BLaER1 (cell line): ENCODE measurements around the gene PARP11.
A peak's percentile ranks its signal among the peaks of the same experiment; 100 is the strongest.

Source experiments
- H3K27ac ChIP-seq: shearing (Covaris generic); formaldehyde crosslinking; 2 replicates; pipeline ENCODE4 v1.8.1; 2022
- H3K27me3 ChIP-seq: shearing (Covaris generic); formaldehyde crosslinking; 2 replicates; pipeline ENCODE4 v1.8.1; 2022
- H3K36me3 ChIP-seq: shearing (Covaris generic); formaldehyde crosslinking; 2 replicates; pipeline ENCODE4 v1.8.1; 2022
- H3K4me1 ChIP-seq: shearing (Covaris generic); formaldehyde crosslinking; 2 replicates; pipeline ENCODE4 v1.8.1; 2022
- H3K4me2 ChIP-seq: shearing (Covaris generic); formaldehyde crosslinking; 2 replicates; pipeline ENCODE4 v1.8.1; 2022
- H3K4me3 ChIP-seq: shearing (Covaris generic); formaldehyde crosslinking; 2 replicates; pipeline ENCODE4 v1.8.1; 2022
- H3K9ac ChIP-seq: shearing (Covaris generic); formaldehyde crosslinking; 2 replicates; pipeline ENCODE4 v1.8.1; 2022
- H3K9me3 ChIP-seq: shearing (Covaris generic); formaldehyde crosslinking; 2 replicates; pipeline ENCODE4 v1.8.1; 2022
- H4K20me1 ChIP-seq: shearing (Covaris generic); formaldehyde crosslinking; 2 replicates; pipeline ENCODE4 v1.8.1; 2022
- Cebpa-rat ChIP-seq: shearing (Covaris generic); IDR thresholded peaks from 2 replicates; pipeline ENCODE4 v1.8.1; 2022

PARP11 gene

DNA sequence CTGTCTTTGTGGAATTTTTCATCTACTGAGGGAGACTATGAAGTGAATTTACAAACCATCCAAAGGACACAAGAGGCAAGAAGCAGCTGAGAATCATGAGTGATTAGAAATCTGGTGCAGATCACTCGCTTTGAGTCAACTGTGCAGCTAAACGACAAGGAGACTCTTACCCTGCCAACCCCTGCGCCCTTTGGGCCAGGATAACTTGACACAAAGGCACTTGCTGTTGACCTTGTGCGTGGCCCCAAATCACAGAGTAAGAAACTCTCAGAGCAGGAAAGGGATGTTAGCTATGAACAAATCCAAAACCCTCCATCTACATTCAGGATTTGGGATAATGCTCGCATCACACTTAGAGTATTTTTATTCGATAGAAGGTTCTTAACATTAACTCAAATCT lies 11.5 kb upstream of the PARP11 start:
- Histone ChIP-seq H3K4me3 (no peak overlapping the region), H3K27ac (no peak overlapping the region), H4K20me1 (no peaks in the 10 kb centered on the region), H3K4me2 (no peak overlapping the region), H3K9ac (no peak overlapping the region), H3K9me3 (no peaks in the 10 kb centered on the region), H3K27me3 (no peaks in the 10 kb centered on the region), H3K4me1 (peaks cover 9% of the 10 kb centered on the region; the same call in 1 of the 2 replicates), H3K36me3 (no peaks in the 10 kb centered on the region)
- no peak for TF ChIP-seq Cebpa-rat

DNA sequence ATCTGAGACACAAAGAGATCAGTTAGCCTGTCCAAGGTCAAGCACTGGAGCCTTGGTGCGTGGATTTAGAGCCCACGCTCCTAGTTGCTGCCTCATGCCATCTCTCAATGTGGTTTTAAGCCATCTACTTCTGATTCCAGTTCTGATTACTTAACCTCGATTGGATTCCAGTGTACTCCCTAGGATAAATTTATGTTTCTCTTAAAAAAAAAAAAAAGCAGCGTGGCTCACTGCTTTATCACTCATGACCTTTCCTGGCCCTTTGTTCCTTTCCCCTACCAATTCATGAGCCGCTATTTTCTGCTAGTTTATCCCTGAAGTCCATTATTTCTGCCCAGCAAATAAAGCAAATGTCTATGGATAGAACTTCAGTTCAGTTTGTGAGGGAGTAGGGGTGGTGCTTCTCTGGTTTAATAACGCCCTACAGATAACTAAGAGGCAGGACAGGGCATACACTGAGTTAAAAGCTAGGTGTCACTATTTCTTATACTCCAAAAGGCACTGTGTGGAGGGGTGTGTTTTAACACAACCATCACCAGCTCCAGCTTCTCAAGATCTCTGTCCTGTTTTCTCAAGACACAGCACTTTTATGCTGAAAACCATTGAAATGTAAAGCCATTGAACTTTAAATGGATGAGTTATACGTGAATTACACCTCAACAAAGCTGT lies 9.8 kb upstream of the PARP11 start:
- no peak overlapping the region for H3K27ac ChIP-seq
- TF ChIP-seq Cebpa-rat: no peak
- no peaks in the 10 kb centered on the region for H3K27me3 ChIP-seq
- H3K9me3 ChIP-seq: peaks cover 11% of the 10 kb centered on the region
- no peak overlapping the region for H3K9ac ChIP-seq
- H3K4me1 ChIP-seq: peaks cover 9% of the 10 kb centered on the region; the same call in 1 of the 2 replicates
- H4K20me1 ChIP-seq: no peaks in the 10 kb centered on the region
- H3K36me3 ChIP-seq: no peaks in the 10 kb centered on the region
- H3K4me2 ChIP-seq: no peak overlapping the region
- H3K4me3 ChIP-seq: no peak overlapping the region

DNA sequence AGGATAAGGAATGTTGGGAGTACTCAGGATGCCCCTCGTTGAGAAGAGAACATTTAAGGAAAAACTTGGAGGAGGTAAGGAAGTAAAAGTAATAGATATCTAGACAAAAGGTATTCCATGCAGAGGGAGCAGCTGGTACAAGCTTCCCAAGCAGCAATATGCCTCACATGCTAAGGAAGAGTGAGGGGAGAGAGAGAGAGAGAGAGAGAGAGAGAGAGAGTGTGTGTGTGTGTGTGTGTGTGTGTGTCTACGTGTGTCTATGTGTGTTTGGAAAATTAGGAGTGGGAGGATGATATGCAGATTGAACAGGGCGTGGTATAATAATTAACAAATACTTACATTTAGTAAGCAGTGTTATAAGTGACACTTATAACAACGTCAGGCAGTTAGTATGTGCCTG lies 9.2 kb upstream of the PARP11 start:
- H4K20me1 ChIP-seq: no peaks in the 10 kb centered on the region
- no peaks in the 10 kb centered on the region for H3K36me3 ChIP-seq
- H3K27me3 ChIP-seq: no peaks in the 10 kb centered on the region
- peaks cover 9% of the 10 kb centered on the region; the same call in 1 of the 2 replicates for H3K4me1 ChIP-seq
- H3K9me3 ChIP-seq: peaks cover 11% of the 10 kb centered on the region
- H3K4me3 ChIP-seq: no peak overlapping the region
- H3K9ac ChIP-seq: no peak overlapping the region
- TF ChIP-seq Cebpa-rat: no peak
- H3K27ac ChIP-seq: no peak overlapping the region
- H3K4me2 ChIP-seq: no peak overlapping the region

DNA sequence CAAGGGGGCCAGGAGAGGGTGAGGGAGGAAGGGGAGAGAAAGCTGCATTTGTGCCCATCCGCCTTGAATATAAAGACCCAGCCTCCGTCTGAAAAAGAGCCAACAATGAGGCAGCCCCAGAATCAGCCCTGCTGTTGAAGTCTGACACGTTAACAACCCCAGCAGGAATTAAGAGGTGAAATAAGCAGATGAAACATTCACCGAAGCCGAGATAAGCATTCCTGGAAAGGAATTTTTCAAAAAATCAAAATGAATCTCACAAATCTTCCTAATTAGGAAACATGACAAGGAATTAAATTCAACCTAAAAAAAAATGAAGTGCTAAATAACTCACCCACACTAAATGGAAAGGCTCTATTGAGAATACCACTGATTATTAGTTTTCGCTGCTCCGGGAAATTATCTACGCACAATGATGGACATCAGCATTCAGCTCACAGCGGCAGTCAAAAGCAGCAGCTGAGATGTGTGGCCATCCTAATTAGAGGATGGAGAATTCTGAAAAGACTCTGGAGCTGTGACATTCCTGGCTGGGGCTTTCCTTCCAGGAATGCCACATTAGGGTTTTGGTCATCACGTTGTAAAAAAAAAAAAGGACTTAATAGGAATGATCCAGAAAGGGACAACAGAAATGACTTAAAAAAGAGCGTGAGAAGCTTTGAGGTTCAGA lies 8.2 kb upstream of the PARP11 start:
- TF ChIP-seq Cebpa-rat: no peak
- no peak overlapping the region for H3K4me3 ChIP-seq
- no peak overlapping the region for H3K27ac ChIP-seq
- H3K36me3 ChIP-seq: no peaks in the 10 kb centered on the region
- H3K9me3 ChIP-seq: peaks cover 11% of the 10 kb centered on the region
- no peak overlapping the region for H3K4me2 ChIP-seq
- H3K4me1 ChIP-seq: peaks cover 9% of the 10 kb centered on the region; the same call in 1 of the 2 replicates
- no peak overlapping the region for H3K9ac ChIP-seq
- no peaks in the 10 kb centered on the region for H4K20me1 ChIP-seq
- H3K27me3 ChIP-seq: no peaks in the 10 kb centered on the region

DNA sequence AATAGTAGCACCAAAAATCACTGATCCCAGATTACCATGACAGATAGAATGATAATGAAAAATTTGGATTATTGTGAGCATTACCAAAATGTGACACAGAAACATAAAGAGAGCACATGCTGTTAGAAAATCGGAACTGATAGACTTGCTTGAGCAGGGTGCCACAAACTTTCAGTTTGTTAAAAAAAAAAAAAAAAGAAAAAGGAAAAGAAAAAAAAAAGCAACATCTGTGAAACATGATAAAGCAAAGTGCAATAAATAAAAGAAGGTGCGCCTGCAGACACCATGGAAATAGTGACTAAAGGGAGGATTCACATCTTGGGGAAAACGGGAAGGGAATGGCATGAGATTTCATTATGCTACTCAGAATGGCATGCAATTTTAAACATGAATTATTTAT lies 6.6 kb upstream of the PARP11 start:
- Histone ChIP-seq H3K9me3 (peaks cover 11% of the 10 kb centered on the region), H3K36me3 (no peaks in the 10 kb centered on the region), H3K4me2 (no peak overlapping the region), H3K4me3 (no peak overlapping the region), H3K27ac (no peak overlapping the region), H3K9ac (no peak overlapping the region), H3K27me3 (no peaks in the 10 kb centered on the region), H4K20me1 (no peaks in the 10 kb centered on the region), H3K4me1 (no peaks in the 10 kb centered on the region)
- TF ChIP-seq Cebpa-rat: no peak

DNA sequence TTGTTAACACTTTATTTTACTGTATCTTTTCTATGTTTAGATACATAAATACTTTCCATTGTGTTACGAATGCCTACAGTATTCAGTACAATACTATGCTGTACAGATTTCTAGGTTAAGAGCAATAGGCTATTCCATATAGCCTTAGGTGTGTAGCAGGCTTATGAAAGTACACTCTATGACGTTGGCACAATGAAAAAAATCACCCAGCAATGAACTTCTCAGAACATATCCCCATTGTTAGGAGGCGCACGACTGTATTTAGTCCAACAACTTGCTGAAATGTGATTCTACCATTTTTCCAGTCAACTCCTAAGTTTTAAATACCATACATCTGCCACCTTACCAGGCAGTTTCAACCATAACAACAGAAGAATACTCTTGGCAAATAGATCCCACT lies 1.8 kb downstream of the PARP11 start:
- peaks cover 15% of the 10 kb centered on the region for H3K9me3 ChIP-seq

DNA sequence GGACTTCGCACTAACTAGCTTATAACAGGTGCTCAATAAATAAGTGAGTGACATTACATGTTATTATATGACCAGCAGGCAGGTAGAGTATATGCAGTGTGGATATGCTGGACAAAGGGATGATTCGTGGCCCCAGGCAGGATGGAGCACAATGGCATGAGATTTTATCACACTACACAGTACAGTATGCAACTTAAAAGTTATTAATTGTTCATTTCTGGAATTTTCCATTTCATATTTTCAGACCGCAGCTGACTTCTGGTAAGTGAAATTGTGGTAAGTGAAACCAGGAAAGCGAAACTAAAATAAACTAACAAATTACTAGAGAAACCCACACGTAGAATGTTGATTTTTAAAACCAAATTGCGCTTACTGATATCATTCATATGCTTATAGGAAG lies 3.3 kb downstream of the PARP11 start:
- H3K36me3 ChIP-seq: peaks cover 6% of the 10 kb centered on the region; the same call in 1 of the 2 replicates
- H3K4me2 ChIP-seq: peak overlapping the region; percentile 83
- peaks cover 30% of the 10 kb centered on the region for H3K9me3 ChIP-seq
- H3K27me3 ChIP-seq: no peaks in the 10 kb centered on the region
- H3K27ac ChIP-seq: peak overlapping the region; percentile 52
- peak overlapping the region; percentile 47 for H3K4me3 ChIP-seq
- peaks cover 38% of the 10 kb centered on the region for H3K4me1 ChIP-seq
- TF ChIP-seq Cebpa-rat: no peak
- no peaks in the 10 kb centered on the region for H4K20me1 ChIP-seq
- peak overlapping the region; percentile 64; the same call in 1 of the 2 replicates for H3K9ac ChIP-seq

More for the DNA sequence above, 1.8 kb downstream of the PARP11 start:
- Histone ChIP-seq H3K36me3 (no peaks in the 10 kb centered on the region), H3K9ac (no peak overlapping the region), H3K4me3 (peak overlapping the region; percentile 71), H4K20me1 (no peaks in the 10 kb centered on the region), H3K27me3 (no peaks in the 10 kb centered on the region), H3K27ac (no peak overlapping the region), H3K4me2 (peak overlapping the region; percentile 83), H3K4me1 (peaks cover 38% of the 10 kb centered on the region)
- no peak for TF ChIP-seq Cebpa-rat

DNA sequence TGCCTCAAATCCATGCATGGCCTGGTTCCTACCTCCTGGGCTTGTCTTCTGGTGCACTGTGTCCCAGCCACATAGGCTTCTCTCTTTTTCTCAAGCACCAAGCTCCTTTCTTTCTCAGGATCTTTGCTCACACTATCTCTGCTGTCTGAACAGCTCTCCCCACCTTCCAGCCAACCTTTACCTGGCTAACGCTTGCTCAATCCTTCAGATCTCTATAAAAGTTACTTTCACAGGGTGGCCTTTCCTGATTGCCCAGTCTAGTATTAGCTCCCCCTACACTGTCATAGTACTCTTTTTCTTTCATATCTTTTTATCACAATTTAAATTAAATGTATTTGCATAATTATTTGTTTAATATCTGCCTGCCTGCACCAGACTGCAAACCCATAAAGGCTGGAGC lies 3.8 kb downstream of the PARP11 start:
- H3K27ac ChIP-seq: no peak overlapping the region
- H3K36me3 ChIP-seq: peaks cover 6% of the 10 kb centered on the region; the same call in 1 of the 2 replicates
- peak overlapping the region; percentile 83 for H3K4me2 ChIP-seq
- H3K9ac ChIP-seq: no peak overlapping the region
- 0 out of 2 replicates have a peak overlapping the region, but pooled peaks have one; percentile 47 for H3K4me3 ChIP-seq
- peaks cover 38% of the 10 kb centered on the region for H3K4me1 ChIP-seq
- no peaks in the 10 kb centered on the region for H4K20me1 ChIP-seq
- H3K9me3 ChIP-seq: peaks cover 34% of the 10 kb centered on the region
- no peaks in the 10 kb centered on the region for H3K27me3 ChIP-seq
- no peak for TF ChIP-seq Cebpa-rat

DNA sequence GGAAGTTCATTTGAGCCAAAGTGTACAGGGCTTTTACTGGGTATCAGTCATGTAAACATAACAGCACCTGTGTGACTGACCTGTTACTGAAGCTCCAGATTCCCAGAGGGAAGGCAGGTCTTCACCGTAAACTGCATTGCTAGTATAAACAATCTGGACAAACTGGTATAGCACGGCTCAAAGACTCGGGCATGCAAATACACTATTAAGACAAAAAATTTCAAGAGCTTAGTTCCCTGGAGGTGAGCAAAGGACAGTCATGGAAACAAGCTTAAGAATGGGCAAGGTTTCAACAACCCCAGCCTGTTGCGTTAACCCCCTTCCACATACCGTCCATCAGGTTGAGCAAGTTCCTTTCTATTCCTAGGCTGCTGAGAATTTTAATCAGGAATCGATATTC lies 9.4 kb downstream of the PARP11 start:
- TF ChIP-seq Cebpa-rat: no peak
- Histone ChIP-seq H3K36me3 (peaks cover 43% of the 10 kb centered on the region), H3K9me3 (peaks cover 34% of the 10 kb centered on the region), H3K4me1 (no peaks in the 10 kb centered on the region), H3K4me2 (no peak overlapping the region), H3K9ac (no peak overlapping the region), H3K4me3 (no peak overlapping the region), H4K20me1 (no peaks in the 10 kb centered on the region), H3K27me3 (no peaks in the 10 kb centered on the region), H3K27ac (no peak overlapping the region)

DNA sequence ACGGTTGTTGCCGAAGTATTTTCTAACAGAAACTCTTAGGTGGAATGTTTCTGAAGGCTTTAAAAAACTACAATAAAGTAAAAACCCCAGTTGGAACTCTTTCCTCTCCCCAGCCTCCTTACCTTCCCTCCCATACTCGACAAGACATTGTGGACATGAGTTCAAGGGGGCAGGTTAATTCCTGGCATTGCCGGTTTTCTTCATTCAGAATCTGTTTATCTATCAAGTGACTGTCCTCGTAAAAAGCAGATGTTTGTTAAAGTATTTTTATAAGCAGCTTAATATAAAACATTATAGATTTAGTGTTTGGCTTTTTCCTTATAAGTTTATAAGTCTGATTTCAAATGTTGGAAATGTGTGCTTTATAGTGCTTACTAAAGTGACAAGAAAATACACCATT lies 30.7 kb downstream of the PARP11 start:
- no peak overlapping the region for H3K27ac ChIP-seq
- H3K4me1 ChIP-seq: 0 out of 2 replicates have a peak, but pooled peaks cover 2% of the 10 kb centered on the region
- H4K20me1 ChIP-seq: no peaks in the 10 kb centered on the region
- no peak overlapping the region for H3K4me2 ChIP-seq
- H3K9me3 ChIP-seq: peaks cover 20% of the 10 kb centered on the region
- H3K9ac ChIP-seq: no peak overlapping the region
- H3K4me3 ChIP-seq: no peak overlapping the region
- no peaks in the 10 kb centered on the region for H3K27me3 ChIP-seq
- peaks cover 10% of the 10 kb centered on the region for H3K36me3 ChIP-seq
- no peak for TF ChIP-seq Cebpa-rat
